ENCODE data around the gene SHFL. TPM values are rescaled to one million over a fixed set of nuclear protein-coding genes. Genes with fewer than 3 reads are reported as not detected.

SHFL gene
- polyA plus RNA-seq, 1 of the 3 experiments (the other 2 are of a cell fraction): 36.6 TPM

DNA sequence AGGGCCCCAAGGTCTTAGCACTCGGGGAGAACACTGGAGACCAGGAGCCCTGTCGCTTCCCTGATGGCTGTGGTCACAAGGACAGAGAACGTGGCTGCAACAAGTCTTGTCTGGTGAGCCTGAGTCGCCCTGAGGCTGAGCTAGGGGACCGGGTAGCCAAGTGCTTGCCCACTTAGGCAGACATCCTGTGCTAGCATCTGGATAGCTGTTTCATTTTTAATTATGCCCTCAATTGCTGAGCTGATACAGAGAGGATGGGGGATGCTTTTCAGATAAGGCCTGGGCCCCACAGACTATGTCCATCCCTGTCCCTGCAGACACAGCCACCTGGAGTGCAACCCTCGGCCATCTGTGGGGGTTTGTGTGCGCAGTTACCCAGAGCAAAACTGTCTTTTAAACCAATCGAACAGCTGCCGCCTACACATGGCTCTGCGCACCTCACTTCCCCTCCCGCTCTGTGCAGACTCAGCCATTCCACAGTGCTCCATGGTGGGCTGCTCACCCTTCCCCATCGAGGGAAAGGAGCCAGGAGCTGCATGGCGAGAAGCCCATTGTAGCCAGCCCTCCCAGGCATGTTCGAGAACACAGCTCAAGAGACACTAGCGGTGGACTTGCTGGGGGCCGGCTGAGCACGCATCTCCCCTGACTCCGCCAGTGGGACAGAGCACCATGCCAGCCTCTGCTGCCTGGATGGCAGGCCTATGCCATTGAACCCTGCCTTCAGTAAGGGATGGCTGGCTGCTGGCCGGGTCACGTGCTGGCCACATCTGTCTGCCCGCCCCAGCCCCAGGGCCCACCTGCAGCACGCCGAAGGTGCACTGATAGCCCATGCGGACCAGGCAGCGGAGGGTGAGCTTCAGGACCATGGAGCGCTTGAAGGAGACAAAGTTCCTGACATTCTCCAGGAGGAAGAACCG lies 53.0 kb downstream of the SHFL start (continued):
- TF ChIP-seq, protein P1, sequence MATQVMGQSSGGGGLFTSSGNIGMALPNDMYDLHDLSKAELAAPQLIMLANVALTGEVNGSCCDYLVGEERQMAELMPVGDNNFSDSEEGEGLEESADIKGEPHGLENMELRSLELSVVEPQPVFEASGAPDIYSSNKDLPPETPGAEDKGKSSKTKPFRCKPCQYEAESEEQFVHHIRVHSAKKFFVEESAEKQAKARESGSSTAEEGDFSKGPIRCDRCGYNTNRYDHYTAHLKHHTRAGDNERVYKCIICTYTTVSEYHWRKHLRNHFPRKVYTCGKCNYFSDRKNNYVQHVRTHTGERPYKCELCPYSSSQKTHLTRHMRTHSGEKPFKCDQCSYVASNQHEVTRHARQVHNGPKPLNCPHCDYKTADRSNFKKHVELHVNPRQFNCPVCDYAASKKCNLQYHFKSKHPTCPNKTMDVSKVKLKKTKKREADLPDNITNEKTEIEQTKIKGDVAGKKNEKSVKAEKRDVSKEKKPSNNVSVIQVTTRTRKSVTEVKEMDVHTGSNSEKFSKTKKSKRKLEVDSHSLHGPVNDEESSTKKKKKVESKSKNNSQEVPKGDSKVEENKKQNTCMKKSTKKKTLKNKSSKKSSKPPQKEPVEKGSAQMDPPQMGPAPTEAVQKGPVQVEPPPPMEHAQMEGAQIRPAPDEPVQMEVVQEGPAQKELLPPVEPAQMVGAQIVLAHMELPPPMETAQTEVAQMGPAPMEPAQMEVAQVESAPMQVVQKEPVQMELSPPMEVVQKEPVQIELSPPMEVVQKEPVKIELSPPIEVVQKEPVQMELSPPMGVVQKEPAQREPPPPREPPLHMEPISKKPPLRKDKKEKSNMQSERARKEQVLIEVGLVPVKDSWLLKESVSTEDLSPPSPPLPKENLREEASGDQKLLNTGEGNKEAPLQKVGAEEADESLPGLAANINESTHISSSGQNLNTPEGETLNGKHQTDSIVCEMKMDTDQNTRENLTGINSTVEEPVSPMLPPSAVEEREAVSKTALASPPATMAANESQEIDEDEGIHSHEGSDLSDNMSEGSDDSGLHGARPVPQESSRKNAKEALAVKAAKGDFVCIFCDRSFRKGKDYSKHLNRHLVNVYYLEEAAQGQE (IDR thresholded peaks at IDR 0.05; ENCODE audit: low read depth, low read length): no peak

DNA sequence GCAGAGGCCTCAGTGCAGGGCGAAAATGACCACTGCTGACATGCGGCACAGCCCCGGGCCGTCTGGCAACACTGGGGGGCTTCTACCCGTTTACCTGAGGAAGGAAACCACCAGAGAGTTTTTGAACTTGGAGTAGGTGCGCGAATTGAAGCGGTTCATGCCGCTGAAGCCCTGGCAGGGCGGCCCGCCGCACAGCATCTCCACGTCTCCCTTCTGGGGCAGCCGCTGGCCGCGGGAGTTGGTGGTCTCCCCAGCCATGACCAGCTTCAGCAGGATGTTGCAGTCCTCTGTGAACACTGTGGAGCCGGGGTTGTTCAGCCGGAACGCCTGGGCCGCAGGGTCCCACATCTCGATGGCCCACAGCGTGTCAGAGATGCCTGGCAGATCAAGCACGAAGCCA lies 53.8 kb downstream of the SHFL start:
- ChIA-PET POLR2A (interaction anchor here (1.2 kb wide), 1 partner anchor 34 kb away, joined by 5 read pairs; the partner anchor contains the start of gene PPAN), CTCF (interaction anchor here (0.7 to 2.8 kb wide), 8 partner anchors 10 to 152 kb away, joined by 3 to 13 read pairs (median 4); partner anchors contain the start of gene EIF3G)
- H3K4me2 ChIP-seq: no peak overlapping the region
- no peaks in the 10 kb centered on the region for H3F3A ChIP-seq (replicated peaks; ENCODE audit: insufficient read depth)
- H3K27ac ChIP-seq (ENCODE audit: low read depth in 2 of 2, low read length in 1 of 2): peak overlapping the region in 1 of 2 experiments; percentile 99; a peak in 2 of 4 replicates
- H3K36me3 ChIP-seq (replicated peaks in 1 of 2; ENCODE audit: control insufficient read depth in 1 of 2, insufficient read depth in 2 of 2, low read length in 1 of 2): peaks cover 25 to 88% of the 10 kb centered on the region in 2 experiments
- H3K9ac ChIP-seq: no peak overlapping the region
- H3K27me3 ChIP-seq (ENCODE audit: insufficient read depth): no peaks in the 10 kb centered on the region
- H4K20me1 ChIP-seq (ENCODE audit: insufficient read depth): no peaks in the 10 kb centered on the region
- H3K9me2 ChIP-seq: no peaks in the 10 kb centered on the region
- no peak overlapping the region for H2AFZ ChIP-seq (ENCODE audit: low read depth)
- 97% methylated on average over 11 of the region's 23 CpGs for WGBS (ENCODE audit: low lambda C conversion rate)
- H3K4me1 ChIP-seq (ENCODE audit: control insufficient read depth in 1 of 2, insufficient read depth in 2 of 2, low read depth in 1 of 2, low read length in 1 of 2): peaks cover 0 to 33% of the 10 kb centered on the region in 2 experiments; a peak in 1 of 4 replicates
- no peak overlapping the region for H3K4me3 ChIP-seq (ENCODE audit: low read depth in 2 of 2, low read length in 1 of 2)
- no peaks in the 10 kb centered on the region for H3K9me3 ChIP-seq
- no peak for DNase-seq
- TF ChIP-seq MXI1 (IDR thresholded peaks at IDR 0.05; ENCODE audit: low read depth, low read length): no peak
- H3K79me2 ChIP-seq (ENCODE audit: insufficient read depth): no peaks in the 10 kb centered on the region

DNA sequence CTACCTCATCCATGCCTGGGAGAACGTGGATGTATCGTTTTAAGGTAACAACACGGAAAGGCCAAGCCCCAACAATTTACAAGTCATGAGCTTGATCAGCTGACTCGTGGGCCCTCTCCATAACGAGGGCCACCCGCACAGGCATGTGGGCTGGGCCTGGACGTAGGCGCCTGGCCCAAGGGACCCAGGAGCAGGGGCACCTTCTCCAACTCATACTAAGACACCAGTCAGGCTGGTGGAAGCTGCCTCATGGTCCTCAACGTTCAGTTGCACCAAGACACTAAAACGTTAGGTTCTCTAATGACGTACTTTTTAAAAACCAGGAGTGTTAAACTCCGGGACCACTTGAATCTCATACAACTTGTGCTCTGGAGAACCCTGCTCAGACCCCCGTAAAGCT lies 55.4 kb downstream of the SHFL start:
- peaks cover 0 to 38% of the 10 kb centered on the region in 2 experiments; a peak in 1 of 4 replicates for H3K4me1 ChIP-seq (ENCODE audit: control insufficient read depth in 1 of 2, insufficient read depth in 2 of 2, low read depth in 1 of 2, low read length in 1 of 2)
- no peaks in the 10 kb centered on the region for H4K20me1 ChIP-seq (ENCODE audit: insufficient read depth)
- H3K9me3 ChIP-seq: no peaks in the 10 kb centered on the region
- DNase-seq: no peak
- no peak overlapping the region for H3K4me3 ChIP-seq (ENCODE audit: low read depth in 2 of 2, low read length in 1 of 2)
- POLR2A ChIA-PET: no interaction called here
- no peaks in the 10 kb centered on the region for H3K79me2 ChIP-seq (ENCODE audit: insufficient read depth)
- H3K9me2 ChIP-seq: no peaks in the 10 kb centered on the region
- no peaks in the 10 kb centered on the region for H3F3A ChIP-seq (replicated peaks; ENCODE audit: insufficient read depth)
- no peak overlapping the region for H3K4me2 ChIP-seq
- no peaks in the 10 kb centered on the region for H3K27me3 ChIP-seq (ENCODE audit: insufficient read depth)
- WGBS (ENCODE audit: low lambda C conversion rate): 98% methylated on average over 13 of the region's 13 CpGs
- H3K27ac ChIP-seq (ENCODE audit: low read depth in 2 of 2, low read length in 1 of 2): peak overlapping the region in 1 of 2 experiments; percentile 45; a peak in 2 of 4 replicates
- no peak overlapping the region for H3K9ac ChIP-seq
- CTCF ChIA-PET: interaction anchor here (0.6 kb wide), 1 partner anchor 24 kb away, joined by 3 read pairs; no protein-coding TSS in a partner anchor
- peaks cover 31 to 87% of the 10 kb centered on the region in 2 experiments for H3K36me3 ChIP-seq (replicated peaks in 1 of 2; ENCODE audit: control insufficient read depth in 1 of 2, insufficient read depth in 2 of 2, low read length in 1 of 2)
- TF ChIP-seq CHD2 (IDR thresholded peaks at IDR 0.05; ENCODE audit: low read length, partially characterized antibody) (no peak), SIN3A (IDR thresholded peaks at IDR 0.05; ENCODE audit: borderline replicate concordance, low read depth, low read length) (no peak), YY1 (IDR thresholded peaks at IDR 0.05; ENCODE audit: low read depth) (no peak), JUND (IDR thresholded peaks at IDR 0.05) (no peak), GABPA (IDR thresholded peaks at IDR 0.05; ENCODE audit: low read depth) (no peak), ELF1 (IDR thresholded peaks at IDR 0.05) (no peak), EZH2phosphoT487 (IDR thresholded peaks at IDR 0.05; ENCODE audit: borderline replicate concordance, low read depth) (no peak), RAD21 (IDR thresholded peaks at IDR 0.05; ENCODE audit: low read length) (no peak), MXI1 (IDR thresholded peaks at IDR 0.05; ENCODE audit: low read depth, low read length) (no peak), RFX5 (IDR thresholded peaks at IDR 0.05; ENCODE audit: low read length) (no peak)
- TF ChIP-seq, protein P2, sequence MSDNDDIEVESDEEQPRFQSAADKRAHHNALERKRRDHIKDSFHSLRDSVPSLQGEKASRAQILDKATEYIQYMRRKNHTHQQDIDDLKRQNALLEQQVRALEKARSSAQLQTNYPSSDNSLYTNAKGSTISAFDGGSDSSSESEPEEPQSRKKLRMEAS (IDR thresholded peaks at IDR 0.05; ENCODE audit: low read depth): no peak
- TF ChIP-seq, protein P3, sequence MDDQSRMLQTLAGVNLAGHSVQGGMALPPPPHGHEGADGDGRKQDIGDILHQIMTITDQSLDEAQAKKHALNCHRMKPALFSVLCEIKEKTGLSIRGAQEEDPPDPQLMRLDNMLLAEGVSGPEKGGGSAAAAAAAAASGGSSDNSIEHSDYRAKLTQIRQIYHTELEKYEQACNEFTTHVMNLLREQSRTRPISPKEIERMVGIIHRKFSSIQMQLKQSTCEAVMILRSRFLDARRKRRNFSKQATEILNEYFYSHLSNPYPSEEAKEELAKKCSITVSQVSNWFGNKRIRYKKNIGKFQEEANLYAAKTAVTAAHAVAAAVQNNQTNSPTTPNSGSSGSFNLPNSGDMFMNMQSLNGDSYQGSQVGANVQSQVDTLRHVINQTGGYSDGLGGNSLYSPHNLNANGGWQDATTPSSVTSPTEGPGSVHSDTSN (IDR thresholded peaks at IDR 0.05): no peak
- TF ChIP-seq, protein P4, sequence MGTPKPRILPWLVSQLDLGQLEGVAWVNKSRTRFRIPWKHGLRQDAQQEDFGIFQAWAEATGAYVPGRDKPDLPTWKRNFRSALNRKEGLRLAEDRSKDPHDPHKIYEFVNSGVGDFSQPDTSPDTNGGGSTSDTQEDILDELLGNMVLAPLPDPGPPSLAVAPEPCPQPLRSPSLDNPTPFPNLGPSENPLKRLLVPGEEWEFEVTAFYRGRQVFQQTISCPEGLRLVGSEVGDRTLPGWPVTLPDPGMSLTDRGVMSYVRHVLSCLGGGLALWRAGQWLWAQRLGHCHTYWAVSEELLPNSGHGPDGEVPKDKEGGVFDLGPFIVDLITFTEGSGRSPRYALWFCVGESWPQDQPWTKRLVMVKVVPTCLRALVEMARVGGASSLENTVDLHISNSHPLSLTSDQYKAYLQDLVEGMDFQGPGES (IDR thresholded peaks at IDR 0.05; ENCODE audit: low read depth, low read length): no peak
- H2AFZ ChIP-seq (ENCODE audit: low read depth): no peak overlapping the region
